GM12878 (cell line): ENCODE results near the gene SLC2A5. TPM values are rescaled to one million over a fixed set of nuclear protein-coding genes. Genes with fewer than 3 reads are reported as not detected.
"Not testable (repeated sequence)": the region's sequence is repeated elsewhere in the genome, so short reads cannot be mapped to it uniquely, and the experiment has no call there.

Source experiments
- ATAC-seq: fragments of 200-7000 bp; cut with Tn5 transposase; 3 replicates; pipeline ENCODE4 v1.9.1; 2020; ENCODE audit warnings: mild to moderate bottlenecking, moderate library complexity
- BruUV-seq: library from RNA; stranded (reverse); fragments of 400-500 nt; replicated peaks from 2 replicates; lab custom pipeline; 2021; lab: Mats Ljungman, UMichigan
- CTCF ChIA-PET: fragments of 300-600 bp; sonication (Branson Sonifier 250); formaldehyde crosslinking; extraction: SDS; loops from one replicate; lab custom pipeline; 2021; ENCODE audit warnings: inconsistent platforms; lab: Yijun Ruan, JAX
- POLR2A ChIA-PET: fragments of 350-600 bp; formaldehyde crosslinking; extraction: SDS; loops from one replicate; lab custom pipeline; 2021; ENCODE audit warnings: inconsistent platforms; lab: Charles Lee
- RAD21 ChIA-PET: fragments of 300-600 bp; sonication (Branson Sonifier 250); formaldehyde crosslinking; loops from one replicate; lab custom pipeline; 2023; ENCODE audit warnings: antibody characterized with exemption; ENCODE audit not compliant: unreplicated experiment; lab: Charles Lee
- SMC1A ChIA-PET: fragments of 300-600 bp; sonication (Branson Sonifier 250); formaldehyde crosslinking; loops from one replicate; lab custom pipeline; 2023; ENCODE audit not compliant: unreplicated experiment, uncharacterized antibody; lab: Charles Lee
- DNase-seq: peaks from one replicate; pipeline ENCODE4 v3.0.0-alpha.2; 2011; ENCODE audit warnings: low read depth, low spot score
- FAIRE-seq: peaks from 3 replicates; lab custom pipeline; 2011; peaks lifted over from hg19 to GRCh38; lab: Jason Lieb, UNC
- H2AFZ ChIP-seq: 2 replicates; pipeline ENCODE4 v1.6.0; 2011; ENCODE audit warnings: low read depth, low read length, control low read depth; ENCODE audit not compliant: control insufficient read depth
- H3K27ac ChIP-seq: 2 replicates; pipeline ENCODE4 v1.5.1; 2011; ENCODE audit warnings: control low read depth; ENCODE audit not compliant: control insufficient read depth, insufficient read depth
- H3K27me3 ChIP-seq, 2 experiments: replicated peaks in 1 of 2; 2 replicates each; pipeline versions ENCODE4 v1.6.0 to v1.6.1; 2011; ENCODE audit warnings: low read length in 1 of 2; ENCODE audit not compliant: control insufficient read depth in 2 of 2, insufficient read depth in 2 of 2
- H3K36me3 ChIP-seq, 2 experiments: 2 replicates each; pipeline ENCODE4 v1.5.1; 2011; ENCODE audit warnings: low read length in 1 of 2; ENCODE audit not compliant: control insufficient read depth in 2 of 2, insufficient read depth in 2 of 2
- H3K4me1 ChIP-seq: 2 replicates; pipeline ENCODE4 v1.6.1; 2011; ENCODE audit warnings: mild to moderate bottlenecking, low read length, moderate library complexity, mixed read lengths; ENCODE audit not compliant: control insufficient read depth, insufficient read depth
- H3K4me2 ChIP-seq: 2 replicates; pipeline ENCODE4 v1.6.0; 2011; ENCODE audit warnings: control low read depth; ENCODE audit not compliant: control insufficient read depth, insufficient read depth
- H3K4me3 ChIP-seq: fragments of 200-600 bp; sonication (generic); 2 replicates; pipeline ENCODE4 v1.5.1; 2016
- H3K79me2 ChIP-seq: 2 replicates; pipeline ENCODE4 v1.6.0; 2011; ENCODE audit warnings: low read length; ENCODE audit not compliant: control insufficient read depth, insufficient read depth
- H3K9ac ChIP-seq: 2 replicates; pipeline ENCODE4 v1.8.0; 2011; ENCODE audit warnings: low read length, control low read depth, mixed read lengths; ENCODE audit not compliant: control insufficient read depth, insufficient read depth
- H3K9me3 ChIP-seq: replicated peaks from 3 replicates; pipeline ENCODE4 v1.5.1; 2011; ENCODE audit warnings: mild to moderate bottlenecking, low read length; ENCODE audit not compliant: control insufficient read depth, insufficient read depth
- H4K20me1 ChIP-seq: 2 replicates; pipeline ENCODE4 v1.6.0; 2011; ENCODE audit not compliant: control insufficient read depth, insufficient read depth
- CBFB ChIP-seq: IDR thresholded peaks from 2 replicates; pipeline ENCODE4 v1.6.1; 2016; ENCODE audit warnings: antibody characterized with exemption, low read depth
- CTCF ChIP-seq, 3 experiments: IDR thresholded peaks in 2 of 3; conservative IDR thresholded peaks in 1 of 3; 2 replicates each; pipeline ENCODE4 v1.5.1; 2011; ENCODE audit warnings: low read depth in 3 of 3, low read length in 3 of 3, mild to moderate bottlenecking in 3 of 3, control low read depth in 2 of 3, moderate library complexity in 2 of 3, inconsistent platforms in 1 of 3, mixed read lengths in 1 of 3; ENCODE audit not compliant: control insufficient read depth in 2 of 3, insufficient read depth in 1 of 3; ENCODE audit errors: extremely low read depth in 1 of 3
- RB1 ChIP-seq: fragments of 450-650 bp; formaldehyde crosslinking; IDR thresholded peaks from 2 replicates; pipeline ENCODE4 v1.6.1; 2017; ENCODE audit warnings: mild to moderate bottlenecking, borderline replicate concordance
- RFX5 ChIP-seq: IDR thresholded peaks from 2 replicates; pipeline ENCODE4 v1.6.1; 2011; ENCODE audit warnings: low read depth, low read length, improper control_type of control experiment
- YY1 ChIP-seq: IDR thresholded peaks from 2 replicates; pipeline ENCODE4 v1.6.1; 2011; ENCODE audit warnings: low read depth, mild to moderate bottlenecking, low read length
- ZNF24 ChIP-seq: fragments of 450-650 bp; IDR thresholded peaks from 2 replicates; pipeline ENCODE4 v1.6.1; 2017; ENCODE audit warnings: antibody characterized with exemption, mild to moderate bottlenecking
- ZNF384 ChIP-seq: IDR thresholded peaks from 2 replicates; pipeline ENCODE4 v1.6.1; 2012; ENCODE audit warnings: low read depth, mild to moderate bottlenecking, low read length, improper control_type of control experiment, borderline replicate concordance
- WGBS: methylation state at CpG from one replicate; pipeline ENCODE4 v1.1.6; 2016; ENCODE audit warnings: low lambda C conversion rate; ENCODE audit not compliant: insufficient replicate concordance, insufficient coverage; ENCODE audit errors: missing lambda C conversion rate; 5-methylcytosine and 5-hydroxymethylcytosine counted together
- in situ Hi-C: fragments of 300-500 bp; cut with MboI; formaldehyde crosslinking; loops from 9 replicates; pipeline ENCODE4 v1.14.3; 2018; ENCODE audit warnings: mixed read lengths
- intact Hi-C: fragments of 100-400 bp; cut with micrococcal nuclease; formaldehyde crosslinking; loops from one replicate; pipeline ENCODE4 v1.14.2; 2022; ENCODE audit not compliant: unreplicated experiment
- polyA plus RNA-seq, 11 experiments: library from polyadenylated mRNA; depleted of rRNA in 4 of 11; unstranded in 6 of 11; stranded (reverse) in 5 of 11; fragments of >200 nt; fragmentation: Nextera tagmentation in 4 of 11; fragmentation: Illumina TruSeq in 1 of 11; extraction: Ambion mirVana in 4 of 11; extraction: Trizol in 1 of 11; gene quantifications; 1 replicate in 1 of 11; 2 replicates in 10 of 11; pipeline versions ENCODE4 v1.2.1 to v1.2.3, GENCODE V29; 2011 to 2016; ENCODE audit warnings: inconsistent platforms in 2 of 11, missing spikeins in 2 of 11, low read depth in 1 of 11
- total RNA-seq, 4 experiments: library from RNA; depleted of rRNA in 3 of 4; stranded (reverse); fragments of >200 nt in 3 of 4; fragmentation: Illumina TruSeq in 1 of 4; extraction: Trizol in 1 of 4; gene quantifications; 2 replicates each; pipeline versions ENCODE4 v1.2.1 to v1.2.3, GENCODE V29; 2013 to 2021
- TF ChIP-seq, protein P1 (sequence below): IDR thresholded peaks from 2 replicates; pipeline ENCODE4 v1.6.1; 2012; ENCODE audit warnings: low read depth, low read length, improper control_type of control experiment
- TF ChIP-seq, protein P2 (sequence below): IDR thresholded peaks from 2 replicates; pipeline ENCODE4 v1.6.1; 2012; ENCODE audit warnings: low read depth, low read length, improper control_type of control experiment

Gene SLC2A5
- total and polyA plus RNA-seq, 10 of the 15 experiments (the other 5 are each of a cell fraction or from before 2014, with no cell fraction given): 4.5 to 76.6 (median 23.9) TPM

GRCh38 chr1:8993962-8994675 lies 75.3 kb downstream of the SLC2A5 start:
- SMC1A ChIA-PET, ATAC-seq, intact Hi-C loops, H3K9me3 ChIP-seq, H3K79me2 ChIP-seq, H3K4me3 ChIP-seq, H3K4me2 ChIP-seq, H3K27me3 ChIP-seq, H3K27ac ChIP-seq, H3K36me3 ChIP-seq, H2AFZ ChIP-seq, POLR2A ChIA-PET, in situ Hi-C loops, BruUV-seq, DNase-seq, H4K20me1 ChIP-seq, FAIRE-seq, H3K9ac ChIP-seq, H3K4me1 ChIP-seq: not testable (repeated sequence)
- RAD21 ChIA-PET: interaction anchor here (1.3 kb wide), 1 partner anchor 11 kb away, joined by 4 read pairs; no protein-coding TSS in a partner anchor
- CTCF ChIA-PET: interaction anchor here (2.4 to 2.5 kb wide), 2 partner anchors 10 to 11 kb away, joined by 6 to 11 read pairs; no protein-coding TSS in a partner anchor
- WGBS: 74% methylated on average over 12 of the region's 13 CpGs

DNA sequence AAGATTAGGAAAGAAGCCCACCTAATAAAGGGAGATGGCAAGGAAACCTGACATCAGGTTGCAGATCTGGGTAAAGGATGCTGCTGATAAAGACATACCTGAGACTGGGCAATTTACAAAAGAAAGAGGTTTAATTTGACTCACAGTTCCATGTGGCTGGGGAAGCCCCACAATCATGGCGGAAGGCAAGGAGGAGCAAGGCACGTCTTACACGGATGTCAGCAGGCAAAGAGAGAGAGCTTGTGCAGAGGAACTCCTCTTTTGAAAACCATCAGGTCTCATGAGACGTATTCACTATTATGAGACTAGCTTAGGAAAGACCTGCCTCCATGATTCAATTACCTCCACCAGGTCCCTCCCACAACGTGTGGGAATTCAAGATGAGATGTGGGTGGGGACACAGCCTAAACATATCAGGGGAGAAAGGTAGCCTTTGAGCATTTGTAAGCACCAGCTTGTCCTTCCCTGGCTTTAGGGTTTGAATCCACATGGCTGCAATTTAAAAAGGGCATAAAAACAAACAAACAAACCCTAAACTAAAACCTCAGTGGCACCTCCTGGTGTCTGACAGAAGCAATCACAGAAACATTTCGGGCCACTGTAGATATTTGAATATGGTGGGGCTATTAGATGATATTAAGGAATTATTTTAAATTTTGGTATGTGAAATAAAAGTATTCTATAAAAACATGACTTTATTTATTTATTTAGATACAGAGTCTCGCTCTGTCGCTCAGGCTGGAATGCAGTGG lies 76.3 kb downstream of the SLC2A5 start:
- ChIA-PET POLR2A (no interaction called here), SMC1A (no interaction called here), RAD21 (interaction anchor here (1.3 kb wide), 1 partner anchor 12 kb away, joined by 4 read pairs; no protein-coding TSS in a partner anchor), CTCF (interaction anchor here (2.4 kb wide), 1 partner anchor 11 kb away, joined by 6 read pairs; no protein-coding TSS in a partner anchor)
- no peak overlapping the region for H3K9ac ChIP-seq
- no peaks in the 10 kb centered on the region for H3K27me3 ChIP-seq
- H3K36me3 ChIP-seq: no peaks in the 10 kb centered on the region
- no peak overlapping the region for H2AFZ ChIP-seq
- H3K9me3 ChIP-seq: no peaks in the 10 kb centered on the region; the same call in 2 of the 3 replicates
- no peak overlapping the region for H3K4me2 ChIP-seq
- in situ Hi-C loops (no loop called here), intact Hi-C loops (no loop called here)
- no peak overlapping the region for H3K27ac ChIP-seq
- FAIRE-seq (no peak), DNase-seq (no peak), ATAC-seq (no peak)
- WGBS: 50% methylated on average over 8 of the region's 8 CpGs
- no TSS peak for BruUV-seq
- H3K4me1 ChIP-seq: no peaks in the 10 kb centered on the region
- TF ChIP-seq, protein P1, sequence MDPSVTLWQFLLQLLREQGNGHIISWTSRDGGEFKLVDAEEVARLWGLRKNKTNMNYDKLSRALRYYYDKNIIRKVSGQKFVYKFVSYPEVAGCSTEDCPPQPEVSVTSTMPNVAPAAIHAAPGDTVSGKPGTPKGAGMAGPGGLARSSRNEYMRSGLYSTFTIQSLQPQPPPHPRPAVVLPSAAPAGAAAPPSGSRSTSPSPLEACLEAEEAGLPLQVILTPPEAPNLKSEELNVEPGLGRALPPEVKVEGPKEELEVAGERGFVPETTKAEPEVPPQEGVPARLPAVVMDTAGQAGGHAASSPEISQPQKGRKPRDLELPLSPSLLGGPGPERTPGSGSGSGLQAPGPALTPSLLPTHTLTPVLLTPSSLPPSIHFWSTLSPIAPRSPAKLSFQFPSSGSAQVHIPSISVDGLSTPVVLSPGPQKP: no peak
- TF ChIP-seq ZNF24: no peak
- TF ChIP-seq YY1: 0 out of 2 replicates have a peak, but pooled peaks have one; percentile 10
- TF ChIP-seq CBFB: no peak
- TF ChIP-seq, protein P2, sequence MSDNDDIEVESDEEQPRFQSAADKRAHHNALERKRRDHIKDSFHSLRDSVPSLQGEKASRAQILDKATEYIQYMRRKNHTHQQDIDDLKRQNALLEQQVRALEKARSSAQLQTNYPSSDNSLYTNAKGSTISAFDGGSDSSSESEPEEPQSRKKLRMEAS: no peak
- TF ChIP-seq CTCF (IDR thresholded peaks at IDR 0.05 in 2 of 3, conservative IDR thresholded peaks at IDR 0.05 in 1 of 3; ENCODE audit: control insufficient read depth in 2 of 3, extremely low read depth in 1 of 3, insufficient read depth in 1 of 3, low read depth in 3 of 3, low read length in 3 of 3): 0 out of 6 replicates have a peak, but pooled peaks of 1 of the 3 experiments have one; percentile 5
- no peak for TF ChIP-seq RB1
- TF ChIP-seq RFX5: no peak
- no peak for TF ChIP-seq ZNF384
- H4K20me1 ChIP-seq: no peaks in the 10 kb centered on the region
- H3K4me3 ChIP-seq: no peak overlapping the region
- H3K79me2 ChIP-seq: no peaks in the 10 kb centered on the region
